SK-N-SH (cell line): ENCODE measurements around the gene RIN3.

Experiments used
- EP300 ChIP-seq, 2 experiments: IDR thresholded peaks; 2 replicates each; pipeline versions ENCODE4 v1.4.0 to v1.6.1; 2012; ENCODE audit warnings: borderline replicate concordance in 1 of 2, low read depth in 1 of 2, low read length in 1 of 2
- POLR2AphosphoS5 ChIP-seq: IDR thresholded peaks from 2 replicates; pipeline ENCODE4 v1.6.1; 2012; ENCODE audit warnings: low read depth, low read length
- RAD21 ChIP-seq: IDR thresholded peaks from 2 replicates; pipeline ENCODE4 v1.6.1; 2012; ENCODE audit warnings: mild to moderate bottlenecking, low read length
- ZBTB33 ChIP-seq: IDR thresholded peaks from 2 replicates; pipeline ENCODE4 v1.4.0; 2012; ENCODE audit warnings: low read depth, borderline replicate concordance
- TF ChIP-seq, protein P1 (sequence below): fragments of 200-600 bp; sonication (generic); IDR thresholded peaks from 2 replicates; pipeline ENCODE4 v1.6.1; 2017; ENCODE audit warnings: antibody characterized with exemption, mild to moderate bottlenecking, moderate library complexity
- TF ChIP-seq, protein P2 (sequence below): IDR thresholded peaks from 2 replicates; pipeline ENCODE4 v1.4.0; 2012; ENCODE audit warnings: low read depth, borderline replicate concordance

GRCh38 chr14:92587700-92588085, 74.1 kb downstream of the RIN3 start:
- TF ChIP-seq, protein P1, sequence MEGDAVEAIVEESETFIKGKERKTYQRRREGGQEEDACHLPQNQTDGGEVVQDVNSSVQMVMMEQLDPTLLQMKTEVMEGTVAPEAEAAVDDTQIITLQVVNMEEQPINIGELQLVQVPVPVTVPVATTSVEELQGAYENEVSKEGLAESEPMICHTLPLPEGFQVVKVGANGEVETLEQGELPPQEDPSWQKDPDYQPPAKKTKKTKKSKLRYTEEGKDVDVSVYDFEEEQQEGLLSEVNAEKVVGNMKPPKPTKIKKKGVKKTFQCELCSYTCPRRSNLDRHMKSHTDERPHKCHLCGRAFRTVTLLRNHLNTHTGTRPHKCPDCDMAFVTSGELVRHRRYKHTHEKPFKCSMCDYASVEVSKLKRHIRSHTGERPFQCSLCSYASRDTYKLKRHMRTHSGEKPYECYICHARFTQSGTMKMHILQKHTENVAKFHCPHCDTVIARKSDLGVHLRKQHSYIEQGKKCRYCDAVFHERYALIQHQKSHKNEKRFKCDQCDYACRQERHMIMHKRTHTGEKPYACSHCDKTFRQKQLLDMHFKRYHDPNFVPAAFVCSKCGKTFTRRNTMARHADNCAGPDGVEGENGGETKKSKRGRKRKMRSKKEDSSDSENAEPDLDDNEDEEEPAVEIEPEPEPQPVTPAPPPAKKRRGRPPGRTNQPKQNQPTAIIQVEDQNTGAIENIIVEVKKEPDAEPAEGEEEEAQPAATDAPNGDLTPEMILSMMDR, result no peak
- TF ChIP-seq ZBTB33, result no peak
- TF ChIP-seq RAD21, result no peak
- no peak for TF ChIP-seq POLR2AphosphoS5
- TF ChIP-seq EP300 (IDR thresholded peaks at IDR 0.05; ENCODE audit: borderline replicate concordance in 1 of 2, low read depth in 1 of 2, low read length in 1 of 2), result no peak
- TF ChIP-seq, protein P2, sequence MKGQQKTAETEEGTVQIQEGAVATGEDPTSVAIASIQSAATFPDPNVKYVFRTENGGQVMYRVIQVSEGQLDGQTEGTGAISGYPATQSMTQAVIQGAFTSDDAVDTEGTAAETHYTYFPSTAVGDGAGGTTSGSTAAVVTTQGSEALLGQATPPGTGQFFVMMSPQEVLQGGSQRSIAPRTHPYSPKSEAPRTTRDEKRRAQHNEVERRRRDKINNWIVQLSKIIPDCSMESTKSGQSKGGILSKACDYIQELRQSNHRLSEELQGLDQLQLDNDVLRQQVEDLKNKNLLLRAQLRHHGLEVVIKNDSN, result no peak
